Endothelial cell (in vitro differentiated cells): ENCODE results near the gene SLC12A8. TPM values are rescaled to one million over a fixed set of nuclear protein-coding genes. Genes with fewer than 3 reads are reported as not detected.

Experiments
- DNase-seq: peaks from one replicate; pipeline ENCODE4 v3.0.0; 2021; ENCODE audit warnings: low spot score
- H3K27ac Mint-ChIP-seq: one replicate; pipeline ENCODE4 v1.8.0; 2021; ENCODE audit warnings: mixed read lengths, inconsistent platforms; ENCODE audit not compliant: unreplicated experiment
- H3K27me3 Mint-ChIP-seq: one replicate; pipeline ENCODE4 v1.8.0; 2021; ENCODE audit warnings: mild to moderate bottlenecking, moderate library complexity, mixed read lengths, inconsistent platforms; ENCODE audit not compliant: unreplicated experiment
- H3K36me3 Mint-ChIP-seq: one replicate; pipeline ENCODE4 v1.8.0; 2021; ENCODE audit warnings: mild to moderate bottlenecking, low read depth, mixed read lengths, inconsistent platforms; ENCODE audit not compliant: unreplicated experiment
- H3K4me1 Mint-ChIP-seq: one replicate; pipeline ENCODE4 v1.8.0; 2021; ENCODE audit warnings: mild to moderate bottlenecking, mixed read lengths, inconsistent platforms; ENCODE audit not compliant: unreplicated experiment
- H3K4me3 Mint-ChIP-seq: one replicate; pipeline ENCODE4 v1.8.0; 2021; ENCODE audit warnings: mild to moderate bottlenecking, mixed read lengths, inconsistent platforms; ENCODE audit not compliant: unreplicated experiment
- H3K9me3 Mint-ChIP-seq: one replicate; pipeline ENCODE4 v1.8.0; 2021; ENCODE audit warnings: mixed read lengths, inconsistent platforms; ENCODE audit not compliant: unreplicated experiment
- total RNA-seq: library from RNA; stranded (reverse); fragmentation: NEBNext Ultra II Directional; extraction: Animal tissue kit (Norgen Biotek cat#: 25700); gene quantifications from one replicate; pipeline ENCODE4 v1.2.1, GENCODE V29; 2021; ENCODE audit not compliant: unreplicated experiment
- TF ChIP-seq, protein P1 (sequence below): fragments of 200-600 bp; sonication (generic); IDR thresholded peaks from one replicate; pipeline ENCODE4 v1.5.0; 2021; ENCODE audit warnings: antibody characterized with exemption; ENCODE audit not compliant: unreplicated experiment

Gene SLC12A8
- total RNA-seq, 1 donor from 2014 or later = 0.54 TPM

DNA sequence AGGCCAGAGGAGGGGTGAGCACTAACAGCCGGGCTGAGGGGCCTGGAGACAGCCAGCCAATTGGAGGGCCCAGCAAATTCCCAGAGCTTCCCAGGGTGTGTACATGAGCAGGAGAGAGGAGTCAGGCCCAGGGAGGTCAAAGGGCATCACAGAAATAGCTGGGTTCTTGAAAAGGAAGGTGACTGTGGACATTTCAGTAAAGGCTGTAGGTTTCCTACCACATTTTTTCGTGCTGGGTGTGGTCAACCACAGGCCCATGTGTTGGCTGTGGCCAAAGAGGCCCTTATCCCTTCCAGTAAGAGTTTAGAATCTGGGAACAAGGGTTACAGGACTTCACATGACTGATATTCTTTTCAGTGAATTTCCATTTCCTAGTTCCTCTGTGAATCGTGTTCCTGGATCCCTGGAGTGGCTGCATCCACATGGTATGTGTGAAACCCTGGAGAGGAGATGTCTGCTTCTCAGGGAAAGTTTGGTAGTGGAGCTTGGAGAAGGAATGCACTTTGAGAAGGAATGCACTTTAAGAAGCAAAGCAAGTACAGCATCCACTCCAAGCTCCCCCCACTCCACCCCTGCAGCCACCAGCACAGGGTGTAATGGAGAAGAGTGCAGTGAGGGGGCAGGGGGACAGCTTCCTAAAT lies 83.6 kb downstream of the SLC12A8 start:
- H3K27ac Mint-ChIP-seq = no peak overlapping the region
- H3K4me1 Mint-ChIP-seq = peaks cover 17% of the 10 kb centered on the region
- no peaks in the 10 kb centered on the region for H3K36me3 Mint-ChIP-seq
- TF ChIP-seq, protein P1, sequence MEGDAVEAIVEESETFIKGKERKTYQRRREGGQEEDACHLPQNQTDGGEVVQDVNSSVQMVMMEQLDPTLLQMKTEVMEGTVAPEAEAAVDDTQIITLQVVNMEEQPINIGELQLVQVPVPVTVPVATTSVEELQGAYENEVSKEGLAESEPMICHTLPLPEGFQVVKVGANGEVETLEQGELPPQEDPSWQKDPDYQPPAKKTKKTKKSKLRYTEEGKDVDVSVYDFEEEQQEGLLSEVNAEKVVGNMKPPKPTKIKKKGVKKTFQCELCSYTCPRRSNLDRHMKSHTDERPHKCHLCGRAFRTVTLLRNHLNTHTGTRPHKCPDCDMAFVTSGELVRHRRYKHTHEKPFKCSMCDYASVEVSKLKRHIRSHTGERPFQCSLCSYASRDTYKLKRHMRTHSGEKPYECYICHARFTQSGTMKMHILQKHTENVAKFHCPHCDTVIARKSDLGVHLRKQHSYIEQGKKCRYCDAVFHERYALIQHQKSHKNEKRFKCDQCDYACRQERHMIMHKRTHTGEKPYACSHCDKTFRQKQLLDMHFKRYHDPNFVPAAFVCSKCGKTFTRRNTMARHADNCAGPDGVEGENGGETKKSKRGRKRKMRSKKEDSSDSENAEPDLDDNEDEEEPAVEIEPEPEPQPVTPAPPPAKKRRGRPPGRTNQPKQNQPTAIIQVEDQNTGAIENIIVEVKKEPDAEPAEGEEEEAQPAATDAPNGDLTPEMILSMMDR = no peak
- H3K27me3 Mint-ChIP-seq = no peaks in the 10 kb centered on the region
- no peak for DNase-seq
- no peaks in the 10 kb centered on the region for H3K9me3 Mint-ChIP-seq
- H3K4me3 Mint-ChIP-seq = no peak overlapping the region

DNA sequence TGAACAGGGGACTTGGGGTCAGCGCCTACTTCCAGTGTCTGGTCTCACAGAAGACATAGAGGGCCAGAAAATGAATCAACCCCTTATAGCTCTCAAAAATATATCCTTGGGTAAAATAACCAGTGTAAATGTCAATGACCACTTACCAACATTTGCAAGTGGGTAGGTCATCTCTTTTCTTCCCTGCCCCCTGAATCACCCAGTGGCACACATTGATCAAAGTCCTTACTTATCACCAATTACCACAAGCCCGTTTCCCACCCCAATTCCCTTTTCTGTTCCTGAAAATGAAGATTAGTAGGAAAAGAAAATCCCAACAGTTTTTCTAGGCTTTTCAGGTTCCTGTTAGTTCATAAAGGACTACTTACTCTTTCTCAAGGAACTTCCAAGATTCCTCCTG lies 86.2 kb downstream of the SLC12A8 start:
- peaks cover 15% of the 10 kb centered on the region for H3K4me1 Mint-ChIP-seq
- H3K27ac Mint-ChIP-seq = no peak overlapping the region
- no peak for DNase-seq
- H3K27me3 Mint-ChIP-seq = peaks cover 1% of the 10 kb centered on the region
- no peaks in the 10 kb centered on the region for H3K9me3 Mint-ChIP-seq
- H3K36me3 Mint-ChIP-seq = no peaks in the 10 kb centered on the region
- TF ChIP-seq, protein P1 = no peak
- no peak overlapping the region for H3K4me3 Mint-ChIP-seq

DNA sequence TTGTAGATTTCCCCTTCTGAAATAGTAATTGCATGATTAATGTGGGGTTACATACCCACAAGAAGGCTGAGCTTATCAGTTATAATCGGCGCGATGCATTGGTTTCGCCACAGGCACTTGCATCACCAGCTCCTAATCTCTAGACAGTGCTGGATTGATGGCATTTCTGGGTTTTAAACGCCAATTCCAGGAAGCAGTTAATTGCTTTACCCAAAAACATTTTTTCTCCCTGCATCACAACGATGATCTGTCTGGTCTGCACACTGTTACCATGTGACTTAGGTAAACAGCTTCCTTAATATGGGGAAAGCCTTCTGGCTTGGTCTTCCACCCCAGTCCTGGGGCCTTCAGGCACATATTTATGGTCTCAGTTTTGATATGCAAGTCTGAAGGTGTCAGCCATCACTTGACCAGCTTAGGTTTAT lies 86.7 kb downstream of the SLC12A8 start:
- H3K27me3 Mint-ChIP-seq = peaks cover 2% of the 10 kb centered on the region
- H3K4me3 Mint-ChIP-seq = no peak overlapping the region
- peaks cover 16% of the 10 kb centered on the region for H3K4me1 Mint-ChIP-seq
- no peaks in the 10 kb centered on the region for H3K9me3 Mint-ChIP-seq
- TF ChIP-seq, protein P1 = no peak
- H3K27ac Mint-ChIP-seq = no peak overlapping the region
- DNase-seq = no peak
- no peaks in the 10 kb centered on the region for H3K36me3 Mint-ChIP-seq

DNA sequence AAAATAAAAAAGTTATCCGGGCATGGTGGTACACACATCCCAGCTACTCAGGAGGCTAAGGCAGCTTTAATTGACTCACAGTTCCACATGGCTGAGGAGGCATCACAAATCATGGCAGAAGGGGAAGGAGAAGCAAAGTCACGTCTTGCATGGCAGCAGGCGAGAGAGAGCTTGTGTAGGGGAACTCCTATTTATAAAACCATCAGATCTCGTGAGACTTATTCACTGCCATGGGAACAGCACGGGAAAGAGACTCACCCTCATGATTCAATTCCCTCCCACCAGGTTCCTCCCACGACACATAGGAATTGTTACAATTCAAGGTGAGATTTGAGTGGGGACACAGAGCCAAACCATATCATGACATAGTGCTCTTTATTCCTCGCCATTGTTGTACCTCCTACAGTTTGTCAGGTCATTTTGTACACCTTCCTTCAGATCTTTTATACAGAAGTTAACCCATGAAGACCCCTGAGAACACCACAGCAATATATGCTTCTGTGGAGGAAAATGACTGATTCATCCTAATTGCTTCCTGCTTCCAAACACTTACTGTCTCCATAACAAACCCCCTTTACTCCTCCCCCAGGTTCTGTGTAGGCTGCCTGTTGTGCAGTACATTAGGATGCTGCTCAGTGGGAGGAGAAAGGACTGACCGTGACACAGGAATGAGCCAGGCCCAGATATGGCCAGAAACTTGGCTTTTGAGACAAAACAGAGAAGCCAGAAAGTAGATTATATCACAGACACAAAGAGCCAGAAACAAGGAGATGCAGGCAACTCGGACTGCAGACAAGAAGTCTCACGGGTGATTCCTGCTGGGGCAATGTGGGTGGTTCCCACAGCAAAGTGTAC lies 88.9 kb downstream of the SLC12A8 start:
- no peaks in the 10 kb centered on the region for H3K9me3 Mint-ChIP-seq
- H3K27ac Mint-ChIP-seq = no peak overlapping the region
- no peaks in the 10 kb centered on the region for H3K36me3 Mint-ChIP-seq
- peaks cover 16% of the 10 kb centered on the region for H3K4me1 Mint-ChIP-seq
- peaks cover 2% of the 10 kb centered on the region for H3K27me3 Mint-ChIP-seq
- TF ChIP-seq, protein P1 = no peak
- H3K4me3 Mint-ChIP-seq = no peak overlapping the region
- DNase-seq = no peak
